Loucy (cell line): ENCODE measurements around the gene CREB3L2.

ENCODE experiments used
- H2AFZ ChIP-seq: fragments of 200-600 bp; sonication (generic); 2 replicates; pipeline ENCODE4 v1.6.0; 2016; ENCODE audit warnings: antibody characterized with exemption, mild to moderate bottlenecking, low read length, moderate library complexity
- H3F3A ChIP-seq: fragments of 200-600 bp; 2 replicates; pipeline ENCODE4 v1.6.0; 2016; ENCODE audit warnings: antibody characterized with exemption, low read depth, mild to moderate bottlenecking
- H3K27me3 ChIP-seq: fragments of 200-600 bp; sonication (generic); 2 replicates; pipeline ENCODE4 v1.6.1; 2014; ENCODE audit warnings: low read length, mild to moderate bottlenecking; ENCODE audit not compliant: insufficient read depth, poor library complexity, severe bottlenecking
- H3K36me3 ChIP-seq: fragments of 200-600 bp; sonication (generic); 2 replicates; pipeline ENCODE4 v1.6.1; 2016; ENCODE audit warnings: low read length; ENCODE audit not compliant: insufficient read depth
- H3K4me1 ChIP-seq: fragments of 200-600 bp; sonication (generic); 2 replicates; pipeline ENCODE4 v1.5.1; 2014; ENCODE audit warnings: low read length, mild to moderate bottlenecking; ENCODE audit not compliant: insufficient read depth, poor library complexity, severe bottlenecking
- H3K4me2 ChIP-seq: fragments of 200-600 bp; sonication (generic); 2 replicates; pipeline ENCODE4 v1.6.0; 2014; ENCODE audit warnings: antibody characterized with exemption, low read length, low read depth, mild to moderate bottlenecking; ENCODE audit not compliant: poor library complexity, severe bottlenecking
- H3K4me3 ChIP-seq: fragments of 200-600 bp; sonication (generic); 2 replicates; pipeline ENCODE4 v1.5.1; 2014; ENCODE audit warnings: low read length, mild to moderate bottlenecking, mixed read lengths; ENCODE audit not compliant: poor library complexity, severe bottlenecking
- H3K79me2 ChIP-seq: fragments of 200-600 bp; sonication (generic); 2 replicates; pipeline ENCODE4 v1.6.1; 2014; ENCODE audit warnings: low read length; ENCODE audit not compliant: insufficient read depth
- H3K9ac ChIP-seq: fragments of 200-600 bp; sonication (generic); 2 replicates; pipeline ENCODE4 v1.6.0; 2014; ENCODE audit warnings: mild to moderate bottlenecking, low read depth, low read length, moderate library complexity; ENCODE audit not compliant: poor library complexity, severe bottlenecking
- H3K9me2 ChIP-seq: fragments of 200-600 bp; sonication (generic); replicated peaks from 2 replicates; pipeline ENCODE4 v1.6.1; 2016; ENCODE audit warnings: low read depth, low read length, mixed read lengths
- H3K9me3 ChIP-seq: fragments of 200-600 bp; sonication (generic); 2 replicates; pipeline ENCODE4 v1.6.1; 2014; ENCODE audit warnings: mild to moderate bottlenecking, antibody characterized with exemption, low read length, low read depth; ENCODE audit not compliant: insufficient read depth
- H4K20me1 ChIP-seq: fragments of 200-600 bp; sonication (generic); 2 replicates; pipeline ENCODE4 v1.6.0; 2014; ENCODE audit warnings: antibody characterized with exemption, low read length, mild to moderate bottlenecking; ENCODE audit not compliant: insufficient read depth, poor library complexity, severe bottlenecking
- EZH2phosphoT487 ChIP-seq: fragments of 200-600 bp; IDR thresholded peaks from 2 replicates; pipeline ENCODE4 v1.6.1; 2018; ENCODE audit warnings: antibody characterized with exemption, mild to moderate bottlenecking, moderate library complexity, borderline replicate concordance
- TF ChIP-seq, protein P1 (sequence below): fragments of 200-600 bp; sonication (generic); conservative IDR thresholded peaks from 2 replicates; pipeline ENCODE4 v1.5.1; 2014; ENCODE audit warnings: mild to moderate bottlenecking, antibody characterized with exemption, low read length

The CREB3L2 gene

DNA sequence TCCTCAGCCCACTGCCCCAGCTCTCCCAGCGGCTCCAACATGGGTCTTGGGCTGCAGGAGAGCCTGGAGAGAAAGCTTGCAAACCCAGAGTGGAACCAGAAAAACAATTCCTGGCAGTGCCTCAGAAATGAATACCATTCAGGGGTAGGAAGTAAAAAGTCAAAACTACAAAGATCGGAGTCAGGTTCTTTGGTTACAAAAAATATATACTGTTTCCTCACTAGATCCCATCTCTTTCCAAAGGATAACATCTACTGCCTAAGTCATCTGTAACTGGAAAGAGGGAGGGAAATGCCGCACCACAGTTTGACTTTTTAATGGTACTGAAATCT, 14.9 kb downstream of the CREB3L2 start:
- no peaks in the 10 kb centered on the region for H3F3A ChIP-seq
- H2AFZ ChIP-seq = no peak overlapping the region
- H3K9me2 ChIP-seq = no peaks in the 10 kb centered on the region
- peaks cover 31% of the 10 kb centered on the region for H3K4me1 ChIP-seq
- TF ChIP-seq, protein P1, sequence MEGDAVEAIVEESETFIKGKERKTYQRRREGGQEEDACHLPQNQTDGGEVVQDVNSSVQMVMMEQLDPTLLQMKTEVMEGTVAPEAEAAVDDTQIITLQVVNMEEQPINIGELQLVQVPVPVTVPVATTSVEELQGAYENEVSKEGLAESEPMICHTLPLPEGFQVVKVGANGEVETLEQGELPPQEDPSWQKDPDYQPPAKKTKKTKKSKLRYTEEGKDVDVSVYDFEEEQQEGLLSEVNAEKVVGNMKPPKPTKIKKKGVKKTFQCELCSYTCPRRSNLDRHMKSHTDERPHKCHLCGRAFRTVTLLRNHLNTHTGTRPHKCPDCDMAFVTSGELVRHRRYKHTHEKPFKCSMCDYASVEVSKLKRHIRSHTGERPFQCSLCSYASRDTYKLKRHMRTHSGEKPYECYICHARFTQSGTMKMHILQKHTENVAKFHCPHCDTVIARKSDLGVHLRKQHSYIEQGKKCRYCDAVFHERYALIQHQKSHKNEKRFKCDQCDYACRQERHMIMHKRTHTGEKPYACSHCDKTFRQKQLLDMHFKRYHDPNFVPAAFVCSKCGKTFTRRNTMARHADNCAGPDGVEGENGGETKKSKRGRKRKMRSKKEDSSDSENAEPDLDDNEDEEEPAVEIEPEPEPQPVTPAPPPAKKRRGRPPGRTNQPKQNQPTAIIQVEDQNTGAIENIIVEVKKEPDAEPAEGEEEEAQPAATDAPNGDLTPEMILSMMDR = no peak
- no peak for TF ChIP-seq EZH2phosphoT487
- H3K9ac ChIP-seq = no peak overlapping the region
- no peak overlapping the region for H3K4me3 ChIP-seq
- no peaks in the 10 kb centered on the region for H3K27me3 ChIP-seq
- peaks cover 7% of the 10 kb centered on the region; the same call in 1 of the 2 replicates for H3K36me3 ChIP-seq
- H4K20me1 ChIP-seq = no peaks in the 10 kb centered on the region
- no peak overlapping the region for H3K4me2 ChIP-seq
- peaks cover 78% of the 10 kb centered on the region for H3K79me2 ChIP-seq
- peaks cover 3% of the 10 kb centered on the region; the same call in 1 of the 2 replicates for H3K9me3 ChIP-seq

DNA sequence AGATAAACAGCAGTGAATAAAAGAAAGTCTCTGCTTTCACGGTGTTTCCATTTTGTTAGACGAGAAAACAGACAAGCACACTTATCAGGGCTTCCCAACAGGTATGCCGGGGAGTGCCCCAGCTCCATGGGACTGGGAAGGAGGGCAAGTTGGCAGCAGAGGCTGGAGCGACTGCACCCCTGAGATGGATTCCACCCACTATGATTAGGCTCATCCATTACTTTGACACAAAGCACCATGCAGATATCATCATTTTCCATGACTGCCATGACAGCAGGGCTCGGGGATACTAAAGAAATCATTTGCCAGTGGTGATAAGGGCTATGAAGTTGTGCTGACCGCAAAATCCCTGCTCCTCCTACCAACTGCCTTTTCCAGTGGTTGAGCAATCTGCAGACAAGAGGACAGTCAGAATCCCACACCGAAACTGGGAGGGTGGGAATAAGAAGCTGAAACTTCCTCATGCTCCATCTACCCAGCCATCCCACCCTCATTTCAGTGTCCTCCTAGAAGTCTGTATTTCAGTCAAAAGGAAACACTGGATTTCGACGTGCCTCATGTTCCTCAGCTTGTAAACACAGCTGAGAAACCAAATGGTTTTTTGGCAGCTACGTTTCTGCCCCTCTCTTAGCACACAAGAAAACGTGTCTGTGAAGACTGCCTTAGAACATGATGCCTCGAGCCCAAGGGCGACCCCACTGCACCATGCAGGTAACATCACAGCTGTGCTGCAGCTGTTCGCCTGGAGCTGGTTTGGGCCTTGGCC, 15.5 kb downstream of the CREB3L2 start:
- Histone ChIP-seq H3F3A (no peaks in the 10 kb centered on the region), H3K79me2 (peaks cover 79% of the 10 kb centered on the region), H3K4me1 (peaks cover 29% of the 10 kb centered on the region), H3K9me2 (no peaks in the 10 kb centered on the region), H3K27me3 (no peaks in the 10 kb centered on the region), H4K20me1 (no peaks in the 10 kb centered on the region), H3K9ac (no peak overlapping the region), H3K36me3 (peaks cover 9% of the 10 kb centered on the region; the same call in 1 of the 2 replicates), H3K4me2 (no peak overlapping the region), H3K4me3 (no peak overlapping the region), H2AFZ (no peak overlapping the region), H3K9me3 (peaks cover 3% of the 10 kb centered on the region; the same call in 1 of the 2 replicates)
- TF ChIP-seq EZH2phosphoT487 = no peak
- TF ChIP-seq, protein P1 = no peak

DNA sequence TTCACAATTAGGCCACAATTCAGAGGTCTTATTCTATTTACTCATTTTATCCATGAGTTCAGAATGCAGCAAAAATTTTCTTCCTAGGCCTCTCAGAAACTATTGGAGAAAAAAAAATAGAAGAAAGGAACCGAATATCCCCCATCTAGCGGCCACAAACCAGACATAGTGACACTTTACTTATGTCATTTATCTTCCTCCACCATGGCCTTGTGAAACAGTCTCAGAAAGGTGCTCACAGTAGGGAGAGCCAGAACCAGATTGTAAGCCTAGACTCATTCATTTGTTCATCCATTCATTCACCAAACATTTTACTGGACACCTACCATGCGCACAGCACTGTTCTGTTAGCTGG, 16.0 kb downstream of the CREB3L2 start:
- peaks cover 28% of the 10 kb centered on the region for H3K4me1 ChIP-seq
- H3K9ac ChIP-seq = no peak overlapping the region
- no peak for TF ChIP-seq EZH2phosphoT487
- TF ChIP-seq, protein P1 = no peak
- peaks cover 3% of the 10 kb centered on the region; the same call in 1 of the 2 replicates for H3K9me3 ChIP-seq
- H3F3A ChIP-seq = no peaks in the 10 kb centered on the region
- H3K27me3 ChIP-seq = no peaks in the 10 kb centered on the region
- peaks cover 9% of the 10 kb centered on the region; the same call in 1 of the 2 replicates for H3K36me3 ChIP-seq
- peaks cover 80% of the 10 kb centered on the region for H3K79me2 ChIP-seq
- H4K20me1 ChIP-seq = no peaks in the 10 kb centered on the region
- H2AFZ ChIP-seq = no peak overlapping the region
- no peaks in the 10 kb centered on the region for H3K9me2 ChIP-seq
- no peak overlapping the region for H3K4me2 ChIP-seq
- H3K4me3 ChIP-seq = no peak overlapping the region
